ENCODE results near the gene RUBCN. TPM values are rescaled to one million over a fixed set of nuclear protein-coding genes. Genes with fewer than 3 reads are reported as not detected.
A peak's percentile ranks its signal among the peaks of the same experiment; 100 is the strongest.
"Not testable (repeated sequence)": the region's sequence is repeated elsewhere in the genome, so short reads cannot be mapped to it uniquely, and the experiment has no call there.

The RUBCN gene
- total RNA-seq, 1 donor from 2014 or later, result 7.5 TPM

- DNase-seq (ENCODE audit: low spot score), result not testable (repeated sequence)
- ATAC-seq, result peak; percentile 25
These were observed 110.1 kb downstream of the RUBCN start for GRCh38 chr3:197626404-197627157.

- not testable (repeated sequence) for DNase-seq (ENCODE audit: low spot score)
- ATAC-seq, result peak; percentile 14
These were observed 115.2 kb downstream of the RUBCN start for GRCh38 chr3:197621478-197621877.

Other genes with a start within 250 kb of the RUBCN start
- 279 TPM for gene BDH1, start 180.9 kb downstream of the RUBCN start, total RNA-seq
- 17.1 TPM for gene FYTTD1, start 13.0 kb upstream of the RUBCN start, total RNA-seq
- gene LRCH3, start 54.4 kb upstream of the RUBCN start, total RNA-seq, result 19.2 TPM
- gene RPL35A, start 213.3 kb upstream of the RUBCN start, total RNA-seq, result 232 TPM
- 2.7 TPM for gene LMLN, start 223.3 kb upstream of the RUBCN start, total RNA-seq

Data from left lobe of liver (tissue), 2 donors.